GM19452 (cell line): ENCODE data around the gene CKAP4.

Experiments used
- ATAC-seq: cut with Tn5 transposase; IDR thresholded peaks from one replicate; pipeline ENCODE4 v1.9.1; 2021; ENCODE audit not compliant: unreplicated experiment

Gene CKAP4

DNA sequence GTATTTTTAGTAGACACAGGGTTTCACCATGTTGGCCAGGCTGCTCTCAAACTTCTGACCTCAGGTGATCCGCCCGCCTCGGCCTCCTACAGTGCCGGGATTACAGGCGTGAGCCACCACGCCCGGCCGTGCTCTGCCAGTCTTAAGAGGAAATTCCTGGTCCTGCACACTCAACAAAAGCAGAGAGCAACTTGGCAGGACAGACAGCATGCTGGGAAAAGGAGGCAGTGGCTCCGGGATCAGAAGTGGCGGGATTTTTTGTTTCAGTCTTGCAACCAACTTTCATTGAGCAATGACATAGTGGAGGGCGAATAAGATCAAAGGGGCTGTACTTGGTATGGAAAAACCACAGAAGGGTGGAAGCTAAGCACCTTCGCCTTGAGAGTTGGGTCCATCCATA, 2.1 kb downstream of the CKAP4 start:
- no peak for ATAC-seq

DNA sequence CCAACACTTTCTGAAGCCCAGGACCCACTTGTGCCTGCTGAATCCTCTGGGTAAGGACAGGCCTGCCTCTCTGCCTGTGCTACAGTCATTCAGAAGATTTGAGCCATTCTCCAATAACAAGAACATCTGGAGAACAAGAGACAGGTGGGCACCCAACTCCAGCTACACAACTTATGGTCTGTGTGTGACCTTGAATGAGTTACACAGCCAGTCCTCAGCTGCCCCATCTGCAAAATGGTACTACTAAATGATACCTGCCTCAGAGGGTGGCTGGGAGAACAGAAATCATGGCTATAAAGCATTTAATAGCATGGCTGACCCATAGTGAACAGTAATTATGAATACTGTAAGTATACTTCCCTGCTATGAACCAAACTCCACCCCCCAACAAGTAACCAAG, 4.2 kb downstream of the CKAP4 start:
- no peak for ATAC-seq

DNA sequence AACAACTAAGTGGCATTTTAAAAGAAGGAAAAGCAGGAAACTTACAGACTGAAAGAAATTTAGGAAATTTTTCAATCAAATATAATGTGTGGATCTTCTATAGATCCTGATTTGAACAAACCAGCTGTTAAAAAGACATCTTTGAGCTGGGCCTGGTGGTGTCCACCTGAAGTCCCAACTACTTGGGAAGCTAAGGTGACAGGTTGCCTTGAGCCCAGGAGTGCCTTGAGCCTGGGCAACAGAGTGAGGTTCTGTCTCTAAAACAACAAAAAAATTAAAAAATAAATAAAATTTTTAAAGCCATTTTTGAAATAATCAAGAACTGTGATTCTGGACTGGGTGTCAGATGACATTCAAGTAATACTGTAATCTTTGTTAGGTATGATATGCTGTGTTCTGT, 7.0 kb downstream of the CKAP4 start:
- no peak for ATAC-seq

DNA sequence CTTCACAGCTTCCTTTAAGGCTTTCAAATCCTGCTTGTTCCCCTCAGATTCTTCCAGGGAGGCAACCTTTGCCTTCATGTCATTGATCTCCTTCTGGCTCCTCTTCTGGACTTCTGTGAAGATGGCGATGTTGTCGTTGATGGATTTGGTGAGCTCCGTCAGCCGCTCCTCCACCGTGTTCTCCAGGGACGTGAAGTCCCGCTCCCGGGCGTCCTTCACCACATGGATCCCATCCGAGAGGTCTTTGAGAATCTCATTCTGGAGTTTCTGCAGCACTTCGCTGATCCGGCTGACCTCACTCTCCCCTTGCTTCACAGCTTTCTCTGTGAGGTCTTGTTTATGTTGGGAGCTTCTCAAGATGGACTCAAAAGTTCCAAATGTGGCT, 7.9 kb downstream of the CKAP4 start:
- no peak for ATAC-seq

DNA sequence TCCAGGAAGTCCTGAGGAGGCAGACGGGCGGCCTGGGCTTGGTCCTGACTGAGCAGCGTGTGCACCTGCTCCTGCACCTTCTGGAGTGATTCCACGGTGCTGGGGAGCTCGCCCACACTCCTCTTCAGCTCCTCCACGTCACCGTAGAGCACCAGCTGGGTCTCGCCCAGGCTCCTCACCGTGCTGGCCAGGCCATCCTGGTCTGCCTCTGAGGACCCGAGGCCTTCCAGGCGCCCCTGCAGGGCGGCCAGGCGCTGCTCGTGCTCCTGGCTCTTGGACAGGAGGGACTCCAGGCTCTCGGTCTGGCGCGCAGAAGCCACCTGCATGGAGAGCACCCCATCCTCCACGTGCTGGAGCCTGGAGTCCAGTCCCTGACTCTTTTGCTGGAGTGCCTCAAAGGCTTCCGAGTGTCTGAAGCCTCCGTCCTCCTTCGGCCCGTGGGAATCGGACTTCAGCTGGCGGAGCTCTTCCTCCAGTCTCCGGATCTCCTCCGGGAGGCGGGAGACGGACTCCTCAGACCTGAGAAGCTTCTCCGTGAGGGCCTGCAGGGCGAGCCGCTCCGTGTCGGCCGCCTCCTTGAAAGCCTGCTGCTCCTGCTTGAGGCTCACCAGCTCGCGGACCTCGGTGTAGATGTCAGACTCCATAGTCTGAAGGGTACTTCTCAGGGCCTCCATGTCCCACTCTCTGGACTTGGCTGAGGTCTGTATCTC, 8.4 kb downstream of the CKAP4 start:
- ATAC-seq = no peak

DNA sequence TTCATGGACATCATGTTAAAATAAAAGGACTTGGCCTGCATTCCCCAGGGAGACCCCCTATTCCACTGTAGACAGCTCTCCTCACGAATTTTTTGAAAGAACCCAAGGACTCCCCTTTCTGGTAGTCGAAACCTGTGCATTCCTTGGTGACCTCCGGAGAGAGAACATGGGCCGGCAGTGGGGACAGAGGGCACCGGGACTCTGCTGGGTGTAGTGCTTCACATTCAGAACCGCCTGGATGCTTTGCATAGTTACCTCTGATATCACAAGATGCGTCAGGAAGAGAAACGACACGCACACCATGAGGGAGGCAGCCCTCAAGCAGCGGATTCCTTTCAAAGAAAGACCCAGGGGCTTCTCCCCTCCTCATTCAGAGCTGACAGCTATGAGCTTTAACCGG, 9.7 kb downstream of the CKAP4 start:
- ATAC-seq = no peak

DNA sequence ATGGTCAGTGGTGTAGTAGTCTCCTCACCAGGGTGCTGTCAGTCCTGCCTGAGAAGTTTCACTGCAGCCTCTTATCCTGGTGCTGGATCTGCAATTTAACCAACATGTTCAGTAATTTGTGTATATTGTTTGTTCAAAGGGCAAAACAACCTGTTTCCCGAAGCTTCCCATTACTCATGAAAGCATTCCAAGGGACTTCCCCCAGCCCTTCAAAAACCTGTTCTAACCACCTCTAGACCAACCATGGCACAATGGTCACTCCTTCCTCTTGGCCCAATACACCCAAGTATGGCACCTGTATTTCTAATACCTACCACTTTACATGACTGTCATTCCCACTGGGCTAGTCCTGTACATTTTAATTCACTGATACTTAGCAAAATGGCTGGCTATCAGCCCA, 12.1 kb downstream of the CKAP4 start:
- no peak for ATAC-seq

DNA sequence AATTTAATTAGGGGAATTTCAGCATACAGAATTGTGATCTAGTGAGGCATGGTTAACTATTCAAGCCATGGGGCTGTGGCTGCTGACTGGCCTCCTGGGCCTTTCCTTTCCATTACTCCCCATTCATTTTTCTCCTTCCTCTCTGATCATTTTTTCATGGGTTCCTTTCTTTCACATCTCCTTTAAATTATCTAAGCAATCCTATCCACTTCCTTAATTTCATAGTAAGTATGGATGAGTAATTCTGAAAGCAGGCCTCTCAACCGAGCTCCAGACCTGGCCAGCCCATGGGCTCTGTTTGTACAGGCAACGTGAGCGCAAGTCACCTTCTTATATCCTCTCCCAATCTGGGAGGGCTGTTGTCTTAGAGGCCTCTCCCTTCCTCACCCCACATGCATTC, 13.4 kb downstream of the CKAP4 start:
- ATAC-seq = no peak

DNA sequence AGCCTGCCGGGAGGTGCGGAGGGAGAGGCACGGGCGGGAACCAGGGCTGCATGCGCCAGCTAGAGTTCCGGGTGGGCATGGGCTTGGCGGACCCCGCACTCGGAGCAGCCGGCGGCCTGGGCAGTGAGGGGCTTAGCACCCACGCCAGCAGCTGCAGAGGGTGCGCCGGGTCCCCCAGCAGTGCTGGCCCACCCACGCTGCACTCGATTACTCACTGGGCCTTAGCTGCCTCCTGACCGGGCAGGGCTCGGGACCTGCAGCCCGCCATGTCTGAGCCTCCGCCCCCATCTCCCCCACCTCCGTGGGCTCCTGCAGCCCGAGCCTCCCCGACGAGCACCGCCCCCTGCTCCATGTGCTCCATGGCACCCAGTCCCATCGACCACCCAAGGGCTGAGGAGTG, 14.8 kb downstream of the CKAP4 start:
- no peak for ATAC-seq

DNA sequence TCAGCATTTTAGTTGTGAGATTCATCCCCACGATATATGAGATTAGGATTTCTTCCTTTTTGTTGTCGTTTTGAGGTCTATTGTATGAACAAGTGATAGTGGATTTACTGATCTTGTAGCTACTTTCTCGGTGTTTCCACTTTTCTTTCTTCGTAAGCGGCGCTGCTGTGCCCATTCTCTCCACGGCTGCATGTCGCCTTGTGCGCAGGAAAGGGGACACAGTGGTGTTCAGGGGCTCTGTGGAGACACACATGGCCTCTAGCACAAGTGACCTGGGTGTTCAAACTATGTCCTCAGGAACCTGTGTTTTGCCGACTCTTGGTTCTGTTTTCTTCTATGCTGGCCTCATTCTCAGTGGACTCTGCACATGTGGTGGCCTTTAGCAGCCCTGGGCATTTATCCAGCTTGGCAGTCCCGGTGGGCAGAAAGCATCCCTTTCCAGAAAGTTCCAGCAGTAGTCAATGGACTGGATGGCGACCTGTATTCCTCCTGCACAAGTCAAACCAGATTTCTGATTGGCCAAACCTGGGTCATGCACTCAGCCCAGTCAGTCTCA, 18.7 kb downstream of the CKAP4 start:
- ATAC-seq = no peak

DNA sequence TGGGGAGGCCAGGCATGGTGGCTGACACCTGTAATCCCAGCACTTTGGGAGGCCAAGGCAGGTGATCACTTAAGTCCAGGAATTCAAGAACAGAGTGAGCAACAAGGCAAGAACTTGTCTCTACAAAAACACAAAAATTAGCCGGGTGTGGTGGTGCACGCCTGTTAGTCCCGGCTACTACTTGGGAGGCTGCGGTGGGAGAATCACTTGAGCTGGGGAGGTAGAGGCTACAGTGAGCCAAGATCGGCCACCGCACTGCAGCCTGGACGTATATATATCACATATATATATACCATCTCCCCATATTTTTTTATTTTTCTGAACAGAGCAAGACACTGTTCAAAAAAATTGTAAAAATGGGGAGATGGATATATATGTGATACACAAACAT, 19.5 kb downstream of the CKAP4 start:
- no peak for ATAC-seq

DNA sequence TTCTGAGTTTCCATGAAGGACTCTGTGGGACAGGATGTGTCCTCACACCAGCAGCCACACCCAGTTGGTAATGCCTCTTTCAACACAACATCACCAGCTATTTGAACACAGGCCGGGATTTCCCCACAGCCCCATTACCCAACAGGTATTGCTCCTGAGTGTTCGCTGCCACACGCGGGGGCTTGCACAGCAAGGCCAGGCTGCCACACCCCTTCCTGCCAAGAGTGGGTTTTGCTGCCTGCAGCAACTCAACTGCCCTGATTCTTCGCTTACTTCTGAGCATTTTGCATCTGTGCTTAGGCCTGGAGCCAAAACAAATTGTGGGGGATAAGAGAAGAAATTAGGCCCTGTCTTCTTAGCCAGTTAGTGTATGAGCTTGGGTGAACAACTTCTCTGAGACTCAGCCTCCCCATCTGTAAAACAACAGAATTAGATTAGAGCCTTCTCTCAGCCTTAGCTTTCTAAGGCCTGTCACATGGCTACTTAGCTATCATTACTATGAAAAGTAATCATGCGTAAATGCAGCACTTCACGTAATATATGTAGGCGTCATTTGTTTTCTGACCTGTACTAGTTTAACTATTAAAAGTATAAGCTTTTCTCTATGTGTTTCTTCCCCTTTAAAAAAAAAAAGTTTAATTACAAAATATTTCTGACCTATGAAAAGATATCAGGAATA, 20.0 kb downstream of the CKAP4 start:
- no peak for ATAC-seq

DNA sequence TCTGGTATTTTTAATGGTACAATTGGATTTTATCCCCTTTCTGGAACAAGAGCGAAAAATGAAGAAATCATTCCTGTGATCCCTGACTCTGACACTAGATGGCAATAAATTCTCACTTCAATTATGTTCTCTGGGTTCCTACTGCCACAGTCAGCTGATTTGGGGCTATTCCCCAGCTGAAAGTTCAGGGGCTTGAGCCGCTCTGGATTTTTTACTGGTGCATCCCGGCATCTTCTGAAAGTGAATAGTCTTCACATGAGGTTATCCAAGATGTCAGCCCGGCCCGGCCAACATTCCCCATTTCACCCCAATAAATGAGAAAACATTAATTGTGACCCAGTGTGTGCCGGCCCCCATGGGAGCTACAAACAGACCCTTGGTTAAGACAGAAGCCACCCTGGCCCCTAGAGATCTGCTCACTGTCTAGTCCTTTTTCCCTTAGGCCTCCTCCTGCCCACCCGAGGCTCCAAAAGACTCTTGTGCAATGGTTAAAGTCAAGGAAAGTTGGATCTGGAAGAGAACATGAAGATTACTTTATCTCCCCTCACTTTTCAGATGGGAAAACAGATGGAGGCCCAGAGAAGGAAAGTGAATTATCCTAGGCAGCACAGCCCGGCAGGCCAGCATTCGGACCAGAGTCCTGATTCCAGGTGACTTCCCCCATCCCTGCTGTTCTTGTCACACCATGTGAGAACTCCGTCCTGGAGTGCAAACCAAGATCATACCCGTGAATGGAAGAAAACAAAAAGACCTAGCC, 20.8 kb downstream of the CKAP4 start:
- ATAC-seq = no peak

DNA sequence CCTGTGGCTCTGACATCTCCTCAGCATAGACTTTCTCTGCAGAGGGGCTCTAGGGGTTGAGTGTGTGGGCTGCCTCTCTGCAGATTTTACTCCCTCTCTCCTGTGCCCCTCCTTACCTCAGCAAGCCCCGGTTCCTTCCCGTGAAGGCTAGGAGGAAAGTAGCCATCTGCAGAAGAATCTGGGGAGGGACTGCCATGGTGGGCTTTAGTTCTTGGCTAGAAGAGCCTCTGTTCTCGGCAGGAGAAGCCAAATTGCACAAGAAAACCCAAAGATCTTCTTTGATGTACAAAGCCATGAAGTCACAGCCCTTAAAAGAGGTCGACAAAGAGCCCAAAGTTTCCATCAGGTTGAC, 23.5 kb downstream of the CKAP4 start:
- ATAC-seq = no peak

DNA sequence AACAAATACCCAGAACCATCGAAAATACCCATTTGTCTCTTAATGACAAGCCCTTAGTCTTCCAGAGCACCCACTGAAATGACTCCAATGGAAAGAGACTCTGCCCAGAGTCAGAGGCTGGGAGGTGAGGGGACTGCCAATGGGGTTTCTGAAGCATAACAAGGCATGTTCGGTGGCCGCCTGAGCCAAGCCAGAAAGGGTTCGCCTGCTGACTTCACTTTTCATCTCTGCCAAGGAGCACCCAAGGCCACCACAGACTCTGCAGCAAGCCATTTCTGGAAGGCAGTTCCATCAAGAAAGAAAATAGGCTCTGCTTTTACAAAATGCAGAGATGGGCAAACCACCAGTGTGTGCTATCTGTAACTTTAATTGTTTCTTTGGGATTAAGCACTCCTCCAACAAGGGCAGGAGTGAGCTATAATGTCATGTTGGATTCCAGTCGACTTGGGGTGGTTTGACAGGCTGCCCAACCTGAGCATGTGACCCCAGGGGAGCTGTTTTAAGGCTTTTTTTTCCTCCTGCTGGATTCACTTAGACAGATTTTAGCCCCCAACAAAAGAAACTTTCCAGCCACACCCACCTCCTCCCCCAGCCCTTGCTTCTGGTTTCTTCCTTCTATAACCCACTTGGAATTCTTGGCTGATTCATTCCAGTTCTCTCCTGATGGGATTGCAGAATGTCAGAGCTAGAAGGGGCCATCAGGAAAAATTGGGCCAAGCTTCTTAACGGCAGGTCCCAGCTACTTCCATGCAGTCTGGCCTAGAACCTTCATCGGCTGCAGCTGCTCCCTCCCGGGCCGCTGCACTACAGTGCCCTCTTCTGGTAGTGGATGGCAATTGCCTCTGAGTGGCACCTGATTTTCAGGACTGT, 24.1 kb downstream of the CKAP4 start:
- ATAC-seq = no peak

DNA sequence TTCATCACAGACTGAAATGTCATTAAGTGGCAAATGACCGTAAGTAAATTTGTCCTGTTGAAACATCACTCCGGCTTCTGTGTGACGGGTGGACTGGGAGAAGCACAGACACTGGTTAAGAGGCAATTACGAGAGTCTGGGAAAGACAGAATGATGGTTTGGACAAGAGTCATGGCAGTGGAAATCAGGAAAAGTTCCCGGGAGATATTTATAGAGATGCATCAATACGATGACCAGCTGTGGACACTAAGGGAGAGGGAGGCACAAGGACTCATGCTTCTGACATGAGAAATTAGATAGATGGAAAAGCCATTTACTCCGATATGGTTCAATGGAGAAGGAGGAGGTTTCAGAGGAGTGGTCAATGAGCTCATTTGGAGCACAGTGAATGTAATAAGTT, 27.3 kb downstream of the CKAP4 start:
- ATAC-seq = no peak

DNA sequence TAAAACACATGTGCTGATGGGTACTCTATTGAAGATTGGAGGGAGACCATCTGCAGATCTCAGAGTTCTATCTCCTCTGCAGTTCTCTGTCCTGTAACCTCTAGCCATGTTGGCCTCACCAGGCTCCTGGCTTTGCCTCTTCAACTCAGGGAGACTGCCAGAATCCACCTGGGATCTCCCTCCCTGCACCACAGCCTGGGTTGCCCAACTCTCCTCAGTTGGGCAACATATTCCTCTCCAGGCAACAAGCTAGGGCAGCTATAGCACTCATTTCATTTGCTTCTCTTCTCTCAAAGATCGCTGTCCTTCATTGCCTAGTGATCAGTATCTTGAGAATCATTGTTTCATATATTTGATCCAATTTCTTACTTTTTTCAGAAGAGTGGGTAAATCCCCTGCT, 28.8 kb downstream of the CKAP4 start:
- ATAC-seq = no peak

DNA sequence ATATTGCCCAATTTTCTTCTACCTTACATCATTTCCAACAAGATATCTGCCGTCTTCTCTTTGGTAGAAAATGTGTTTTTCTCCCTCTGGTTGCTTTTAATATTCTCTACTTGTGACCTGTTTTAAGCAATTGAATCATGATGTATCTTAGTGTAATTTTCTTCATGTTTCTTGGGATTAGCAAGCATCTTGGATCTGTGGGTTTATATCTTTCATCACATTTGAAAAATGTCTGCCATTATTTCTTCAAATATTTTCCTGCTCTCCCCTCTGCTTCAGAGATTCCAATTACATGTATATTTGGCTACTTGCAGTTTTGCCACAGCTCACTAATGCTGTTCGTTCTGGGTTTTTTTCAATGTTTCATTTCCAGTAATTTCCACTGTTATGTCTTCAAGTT, 30.1 kb downstream of the CKAP4 start:
- ATAC-seq = no peak

DNA sequence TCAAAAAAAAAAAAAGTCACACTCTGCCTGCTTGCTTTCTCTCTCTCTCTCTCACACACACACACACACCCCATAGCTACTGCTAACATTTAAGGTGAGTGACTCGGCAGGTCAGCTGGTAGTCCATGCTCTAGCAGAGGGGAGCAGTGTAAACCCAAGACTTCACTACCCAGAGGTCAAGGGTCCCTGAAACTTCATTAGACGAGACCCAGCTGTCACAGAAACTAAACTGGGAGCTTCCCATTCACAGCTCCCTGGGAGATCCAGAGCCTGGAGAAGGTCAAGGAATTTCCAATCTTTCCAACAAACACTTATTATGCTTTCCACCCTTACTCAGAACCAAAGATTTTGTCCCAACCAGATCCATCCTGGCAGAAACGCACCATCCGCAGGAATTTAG, 33.2 kb downstream of the CKAP4 start:
- ATAC-seq = no peak

DNA sequence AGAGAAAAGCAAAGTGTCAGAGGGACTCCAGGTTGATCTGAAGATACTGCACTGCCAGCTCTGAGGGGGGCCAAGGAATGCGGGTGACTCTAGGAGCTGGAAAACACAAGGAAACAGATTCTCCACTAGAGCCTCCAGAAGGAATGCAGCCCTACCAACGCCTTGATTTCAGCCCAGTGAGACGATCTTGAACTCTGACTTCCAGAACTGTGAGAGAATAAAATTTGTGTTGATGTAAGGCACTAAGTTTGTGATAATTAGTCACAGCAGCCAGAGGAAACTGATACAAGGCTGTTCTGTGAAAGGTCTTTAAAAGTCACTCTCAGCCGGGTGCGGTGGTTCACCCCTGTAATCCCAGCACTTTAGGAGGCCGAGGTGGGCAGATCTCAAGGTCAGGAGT, 34.2 kb downstream of the CKAP4 start:
- ATAC-seq = no peak

DNA sequence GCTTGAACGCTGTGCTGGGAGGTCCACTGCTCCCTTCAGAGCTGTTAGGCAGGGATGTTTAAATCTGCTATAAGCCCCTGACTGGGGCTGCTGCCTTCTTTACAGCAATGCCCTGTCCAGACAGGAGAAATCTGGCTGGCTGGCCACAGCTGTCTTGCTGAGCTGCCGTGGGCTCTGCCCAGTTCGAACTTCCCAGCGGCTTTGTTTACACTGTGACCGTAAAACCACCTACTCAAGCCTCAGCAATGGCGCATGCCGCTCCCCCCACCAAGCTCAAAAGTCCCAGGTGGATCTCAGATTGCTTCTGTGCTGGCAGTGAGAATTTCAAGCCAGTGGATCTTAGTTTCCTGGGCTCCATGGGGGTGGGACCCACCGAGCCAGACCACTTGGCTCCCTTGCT, 35.8 kb downstream of the CKAP4 start:
- ATAC-seq = no peak
